GM12878 (cell line): ENCODE results near the gene PYGO2. TPM values are rescaled to one million over a fixed set of nuclear protein-coding genes. Genes with fewer than 3 reads are reported as not detected.

ENCODE experiments used
- ASH2L ChIP-seq: fragments of 300-600, 200-600 bp; sonication (generic); IDR thresholded peaks from 2 replicates; pipeline ENCODE4 v1.6.1; 2017; ENCODE audit warnings: low read depth, mild to moderate bottlenecking, borderline replicate concordance
- CEBPB ChIP-seq, 2 experiments: fragments of 150-350 bp in 1 of 2; IDR thresholded peaks; 2 replicates each; pipeline ENCODE4 v1.6.1; 2012 to 2014; ENCODE audit warnings: low read depth in 2 of 2, low read length in 2 of 2, borderline replicate concordance in 1 of 2, inconsistent platforms in 1 of 2
- HCFC1 ChIP-seq: fragments of 150-350 bp; IDR thresholded peaks from 2 replicates; pipeline ENCODE4 v1.6.1; 2014; ENCODE audit warnings: low read length
- KAT2A ChIP-seq: conservative IDR thresholded peaks from 2 replicates; pipeline ENCODE4 v1.6.1; 2011; ENCODE audit warnings: low read depth, low read length; ENCODE audit not compliant: control insufficient read depth
- MEF2B ChIP-seq: fragments of 450-650 bp; IDR thresholded peaks from 2 replicates; pipeline ENCODE4 v1.6.1; 2018; ENCODE audit warnings: mild to moderate bottlenecking, moderate library complexity; ENCODE audit not compliant: partially characterized antibody, poor library complexity, severe bottlenecking
- NFYB ChIP-seq: IDR thresholded peaks from 2 replicates; pipeline ENCODE4 v1.6.1; 2011; ENCODE audit warnings: low read depth, mild to moderate bottlenecking, low read length, improper control_type of control experiment, moderate library complexity; ENCODE audit not compliant: insufficient read depth
- PML ChIP-seq: IDR thresholded peaks from 2 replicates; pipeline ENCODE4 v1.6.1; 2012; ENCODE audit warnings: low read length, inconsistent platforms
- POLR2A ChIP-seq: IDR thresholded peaks from 2 replicates; pipeline ENCODE4 v1.6.1; 2011; ENCODE audit warnings: low read depth, mild to moderate bottlenecking, low read length
- RUNX3 ChIP-seq: IDR thresholded peaks from 2 replicates; pipeline ENCODE4 v1.6.1; 2012; ENCODE audit warnings: low read length, inconsistent platforms
- SP1 ChIP-seq: IDR thresholded peaks from one replicate; pipeline ENCODE4 v1.6.1; 2011; ENCODE audit warnings: low read depth, low read length
- SREBF2 ChIP-seq: IDR thresholded peaks from 2 replicates; pipeline ENCODE4 v1.6.1; 2012; ENCODE audit warnings: mild to moderate bottlenecking, low read length
- polyA plus RNA-seq, 11 experiments: library from polyadenylated mRNA; depleted of rRNA in 4 of 11; unstranded in 6 of 11; stranded (reverse) in 5 of 11; fragments of >200 nt; fragmentation: Nextera tagmentation in 4 of 11; fragmentation: Illumina TruSeq in 1 of 11; extraction: Ambion mirVana in 4 of 11; extraction: Trizol in 1 of 11; gene quantifications; 1 replicate in 1 of 11; 2 replicates in 10 of 11; pipeline versions ENCODE4 v1.2.1 to v1.2.3, GENCODE V29; 2011 to 2016; ENCODE audit warnings: inconsistent platforms in 2 of 11, missing spikeins in 2 of 11, low read depth in 1 of 11
- total RNA-seq, 4 experiments: library from RNA; depleted of rRNA in 3 of 4; stranded (reverse); fragments of >200 nt in 3 of 4; fragmentation: Illumina TruSeq in 1 of 4; extraction: Trizol in 1 of 4; gene quantifications; 2 replicates each; pipeline versions ENCODE4 v1.2.1 to v1.2.3, GENCODE V29; 2013 to 2021
- TF ChIP-seq, protein P1 (sequence below): IDR thresholded peaks from 2 replicates; pipeline ENCODE4 v1.6.1; 2011; ENCODE audit warnings: mild to moderate bottlenecking, low read depth, low read length, moderate library complexity; ENCODE audit not compliant: insufficient replicate concordance
- TF ChIP-seq, protein P2 (sequence below): IDR thresholded peaks from 2 replicates; pipeline ENCODE4 v1.6.1; 2012; ENCODE audit warnings: improper control_type of control experiment, low read depth, low read length; ENCODE audit not compliant: insufficient replicate concordance
- TF ChIP-seq, protein P3 (sequence below): fragments of 150-350 bp; IDR thresholded peaks from 2 replicates; pipeline ENCODE4 v1.6.1; 2014; ENCODE audit warnings: mild to moderate bottlenecking, low read depth, low read length

Gene PYGO2
- total and polyA plus RNA-seq, 10 of the 15 experiments (the other 5 are each of a cell fraction or from before 2014, with no cell fraction given): 8.1 to 33.8 (median 23.5) TPM

DNA sequence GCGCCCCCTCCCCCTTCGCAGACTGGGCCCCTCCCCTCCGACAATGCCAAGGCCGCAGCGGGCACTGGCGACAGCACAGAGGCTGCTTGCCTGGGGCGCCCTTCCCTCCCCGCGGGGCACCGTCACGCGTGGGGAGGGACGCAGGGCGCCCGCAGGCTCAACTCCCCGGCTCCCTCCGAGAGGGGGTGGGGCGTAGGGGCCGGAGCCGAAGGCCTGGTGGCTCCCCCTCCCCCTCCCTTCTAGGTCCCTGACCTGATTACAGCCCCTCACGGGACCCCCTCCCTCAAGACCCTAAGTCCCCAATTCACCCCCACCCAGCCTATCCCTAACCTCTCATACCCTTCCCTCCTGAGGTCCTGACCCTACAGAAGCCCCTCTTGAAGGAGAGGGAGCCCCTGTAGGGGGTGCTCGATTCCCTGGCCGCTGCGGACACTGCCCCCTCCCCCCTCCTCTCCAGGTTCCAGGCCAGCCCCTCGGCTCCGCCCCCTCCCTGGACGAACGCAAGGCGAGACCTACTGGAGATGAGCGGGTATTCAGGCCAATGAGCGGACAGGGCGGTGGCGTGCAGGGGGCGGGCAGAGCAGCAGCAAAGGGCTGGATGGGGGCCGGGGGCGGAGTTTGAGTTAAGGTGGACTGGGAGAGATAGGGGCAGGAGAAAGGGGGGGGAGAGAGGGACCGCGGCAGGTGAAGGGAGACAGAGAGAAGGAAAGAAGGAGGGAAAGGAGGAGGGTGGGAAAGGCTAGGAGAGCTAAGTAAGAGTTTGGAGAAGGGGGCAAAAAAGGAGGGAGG lies 40.3 kb upstream of the PYGO2 start (continued):
- TF ChIP-seq, protein P1, sequence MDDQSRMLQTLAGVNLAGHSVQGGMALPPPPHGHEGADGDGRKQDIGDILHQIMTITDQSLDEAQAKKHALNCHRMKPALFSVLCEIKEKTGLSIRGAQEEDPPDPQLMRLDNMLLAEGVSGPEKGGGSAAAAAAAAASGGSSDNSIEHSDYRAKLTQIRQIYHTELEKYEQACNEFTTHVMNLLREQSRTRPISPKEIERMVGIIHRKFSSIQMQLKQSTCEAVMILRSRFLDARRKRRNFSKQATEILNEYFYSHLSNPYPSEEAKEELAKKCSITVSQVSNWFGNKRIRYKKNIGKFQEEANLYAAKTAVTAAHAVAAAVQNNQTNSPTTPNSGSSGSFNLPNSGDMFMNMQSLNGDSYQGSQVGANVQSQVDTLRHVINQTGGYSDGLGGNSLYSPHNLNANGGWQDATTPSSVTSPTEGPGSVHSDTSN: peak; percentile 96
- TF ChIP-seq MEF2B (peak; percentile 74), ASH2L (no peak), PML (no peak), SP1 (peak; percentile 93), SREBF2 (no peak), HCFC1 (peak; percentile 36; the same call in 1 of the 2 replicates), NFYB (peak; percentile 93), KAT2A (no peak), CEBPB (IDR thresholded peaks at IDR 0.05; ENCODE audit: borderline replicate concordance in 1 of 2, low read depth in 2 of 2, low read length in 2 of 2) (0 out of 4 replicates have a peak, but pooled peaks of 1 of the 2 experiments have one; percentile 27), POLR2A (peak; percentile 1; the same call in 1 of the 2 replicates), RUNX3 (no peak)
- TF ChIP-seq, protein P2, sequence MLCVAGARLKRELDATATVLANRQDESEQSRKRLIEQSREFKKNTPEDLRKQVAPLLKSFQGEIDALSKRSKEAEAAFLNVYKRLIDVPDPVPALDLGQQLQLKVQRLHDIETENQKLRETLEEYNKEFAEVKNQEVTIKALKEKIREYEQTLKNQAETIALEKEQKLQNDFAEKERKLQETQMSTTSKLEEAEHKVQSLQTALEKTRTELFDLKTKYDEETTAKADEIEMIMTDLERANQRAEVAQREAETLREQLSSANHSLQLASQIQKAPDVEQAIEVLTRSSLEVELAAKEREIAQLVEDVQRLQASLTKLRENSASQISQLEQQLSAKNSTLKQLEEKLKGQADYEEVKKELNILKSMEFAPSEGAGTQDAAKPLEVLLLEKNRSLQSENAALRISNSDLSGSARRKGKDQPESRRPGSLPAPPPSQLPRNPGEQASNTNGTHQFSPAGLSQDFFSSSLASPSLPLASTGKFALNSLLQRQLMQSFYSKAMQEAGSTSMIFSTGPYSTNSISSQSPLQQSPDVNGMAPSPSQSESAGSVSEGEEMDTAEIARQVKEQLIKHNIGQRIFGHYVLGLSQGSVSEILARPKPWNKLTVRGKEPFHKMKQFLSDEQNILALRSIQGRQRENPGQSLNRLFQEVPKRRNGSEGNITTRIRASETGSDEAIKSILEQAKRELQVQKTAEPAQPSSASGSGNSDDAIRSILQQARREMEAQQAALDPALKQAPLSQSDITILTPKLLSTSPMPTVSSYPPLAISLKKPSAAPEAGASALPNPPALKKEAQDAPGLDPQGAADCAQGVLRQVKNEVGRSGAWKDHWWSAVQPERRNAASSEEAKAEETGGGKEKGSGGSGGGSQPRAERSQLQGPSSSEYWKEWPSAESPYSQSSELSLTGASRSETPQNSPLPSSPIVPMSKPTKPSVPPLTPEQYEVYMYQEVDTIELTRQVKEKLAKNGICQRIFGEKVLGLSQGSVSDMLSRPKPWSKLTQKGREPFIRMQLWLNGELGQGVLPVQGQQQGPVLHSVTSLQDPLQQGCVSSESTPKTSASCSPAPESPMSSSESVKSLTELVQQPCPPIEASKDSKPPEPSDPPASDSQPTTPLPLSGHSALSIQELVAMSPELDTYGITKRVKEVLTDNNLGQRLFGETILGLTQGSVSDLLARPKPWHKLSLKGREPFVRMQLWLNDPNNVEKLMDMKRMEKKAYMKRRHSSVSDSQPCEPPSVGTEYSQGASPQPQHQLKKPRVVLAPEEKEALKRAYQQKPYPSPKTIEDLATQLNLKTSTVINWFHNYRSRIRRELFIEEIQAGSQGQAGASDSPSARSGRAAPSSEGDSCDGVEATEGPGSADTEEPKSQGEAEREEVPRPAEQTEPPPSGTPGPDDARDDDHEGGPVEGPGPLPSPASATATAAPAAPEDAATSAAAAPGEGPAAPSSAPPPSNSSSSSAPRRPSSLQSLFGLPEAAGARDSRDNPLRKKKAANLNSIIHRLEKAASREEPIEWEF: no peak
- TF ChIP-seq, protein P3, sequence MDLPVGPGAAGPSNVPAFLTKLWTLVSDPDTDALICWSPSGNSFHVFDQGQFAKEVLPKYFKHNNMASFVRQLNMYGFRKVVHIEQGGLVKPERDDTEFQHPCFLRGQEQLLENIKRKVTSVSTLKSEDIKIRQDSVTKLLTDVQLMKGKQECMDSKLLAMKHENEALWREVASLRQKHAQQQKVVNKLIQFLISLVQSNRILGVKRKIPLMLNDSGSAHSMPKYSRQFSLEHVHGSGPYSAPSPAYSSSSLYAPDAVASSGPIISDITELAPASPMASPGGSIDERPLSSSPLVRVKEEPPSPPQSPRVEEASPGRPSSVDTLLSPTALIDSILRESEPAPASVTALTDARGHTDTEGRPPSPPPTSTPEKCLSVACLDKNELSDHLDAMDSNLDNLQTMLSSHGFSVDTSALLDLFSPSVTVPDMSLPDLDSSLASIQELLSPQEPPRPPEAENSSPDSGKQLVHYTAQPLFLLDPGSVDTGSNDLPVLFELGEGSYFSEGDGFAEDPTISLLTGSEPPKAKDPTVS: no peak
